ENCODE data around the gene CDKAL1.

The CDKAL1 gene

GRCh38 chr6:20696676-20697075 lies 162.4 kb downstream of the CDKAL1 start:
- H3K4me3 ChIP-seq (replicated peaks; ENCODE audit: insufficient read depth, low read length), result no peak overlapping the region
- DNase-seq (ENCODE audit: low read depth in 1 of 2, low spot score in 1 of 2), result no peak
- TF ChIP-seq REST (IDR thresholded peaks at IDR 0.05; ENCODE audit: insufficient replicate concordance, low read depth) (no peak), CTCF (IDR thresholded peaks at IDR 0.05; ENCODE audit: insufficient read depth, low read length) (no peak), SPI1 (IDR thresholded peaks at IDR 0.05; ENCODE audit: borderline replicate concordance, low read depth) (no peak), POLR2AphosphoS5 (IDR thresholded peaks at IDR 0.05; ENCODE audit: low read depth) (no peak), GABPA (IDR thresholded peaks at IDR 0.05; ENCODE audit: low read depth) (no peak)
- H3K27ac ChIP-seq (replicated peaks), result no peak overlapping the region
- H3K27me3 ChIP-seq (ENCODE audit: insufficient read depth, poor library complexity, severe bottlenecking), result no peaks in the 10 kb centered on the region

DNA sequence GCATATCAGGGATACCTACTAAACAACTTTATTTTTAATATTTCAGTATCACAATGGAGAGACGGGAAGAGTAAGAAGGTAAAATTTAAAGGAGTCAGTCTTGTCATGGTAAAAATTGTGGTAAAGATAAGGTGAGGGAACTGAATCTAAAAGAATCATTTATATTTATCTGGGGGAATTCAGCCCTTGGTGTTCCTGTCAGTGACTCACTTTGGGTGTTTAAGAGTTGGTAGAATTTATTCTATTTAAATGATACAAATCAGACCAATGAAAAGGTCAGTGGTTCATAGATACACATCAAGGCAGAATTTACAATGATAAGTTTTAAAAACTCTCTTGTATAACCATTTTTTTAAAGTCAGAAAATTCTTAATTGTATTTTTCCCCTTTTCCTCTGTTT lies 164.4 kb downstream of the CDKAL1 start:
- Histone ChIP-seq H3K27me3 (ENCODE audit: insufficient read depth, poor library complexity, severe bottlenecking) (no peaks in the 10 kb centered on the region), H3K27ac (replicated peaks) (no peak overlapping the region), H3K4me3 (replicated peaks; ENCODE audit: insufficient read depth, low read length) (no peak overlapping the region)
- no peak for DNase-seq (ENCODE audit: low read depth in 1 of 2, low spot score in 1 of 2)
- TF ChIP-seq SPI1 (IDR thresholded peaks at IDR 0.05; ENCODE audit: borderline replicate concordance, low read depth) (no peak), REST (IDR thresholded peaks at IDR 0.05; ENCODE audit: insufficient replicate concordance, low read depth) (no peak), CTCF (IDR thresholded peaks at IDR 0.05; ENCODE audit: insufficient read depth, low read length) (no peak), POLR2AphosphoS5 (IDR thresholded peaks at IDR 0.05; ENCODE audit: low read depth) (no peak), GABPA (IDR thresholded peaks at IDR 0.05; ENCODE audit: low read depth) (no peak)

- Histone ChIP-seq H3K27me3 (ENCODE audit: insufficient read depth, poor library complexity, severe bottlenecking) (no peaks in the 10 kb centered on the region), H3K4me3 (replicated peaks; ENCODE audit: insufficient read depth, low read length) (no peak overlapping the region), H3K27ac (replicated peaks) (no peak overlapping the region)
- TF ChIP-seq POLR2AphosphoS5 (IDR thresholded peaks at IDR 0.05; ENCODE audit: low read depth) (no peak), SPI1 (IDR thresholded peaks at IDR 0.05; ENCODE audit: borderline replicate concordance, low read depth) (no peak), REST (IDR thresholded peaks at IDR 0.05; ENCODE audit: insufficient replicate concordance, low read depth) (no peak), CTCF (IDR thresholded peaks at IDR 0.05; ENCODE audit: insufficient read depth, low read length) (no peak), GABPA (IDR thresholded peaks at IDR 0.05; ENCODE audit: low read depth) (no peak)
- no peak for DNase-seq (ENCODE audit: low read depth in 1 of 2, low spot score in 1 of 2)
Measured at GRCh38 chr6:20699402-20699801, 165.1 kb downstream of the CDKAL1 start.
